ENCODE results near the gene TSSK3.

The TSSK3 gene

GRCh38 chr1:32335535-32335789 is 26.9 kb upstream of the TSSK3 start:
- H3K9me3 ChIP-seq (ENCODE audit: control insufficient read depth, low read length) = no peaks in the 10 kb centered on the region
- H3K4me1 ChIP-seq = no peaks in the 10 kb centered on the region
- peak overlapping the region; percentile 3 for H3K4me3 ChIP-seq (ENCODE audit: low read depth, low read length)
- no peaks in the 10 kb centered on the region for H3K79me2 ChIP-seq
- H3K36me3 ChIP-seq (ENCODE audit: control insufficient read depth, insufficient read depth, low read length) = no peaks in the 10 kb centered on the region
- H3K4me2 ChIP-seq (ENCODE audit: low read length) = no peak overlapping the region
- H3K27me3 ChIP-seq (ENCODE audit: control insufficient read depth, insufficient read depth, low read length) = no peaks in the 10 kb centered on the region
- H3K27ac ChIP-seq = no peak overlapping the region
- no peak overlapping the region for H3K9ac ChIP-seq
- TF ChIP-seq CTCF (IDR thresholded peaks at IDR 0.05) = no peak
- H2AFZ ChIP-seq = no peak overlapping the region

- H3K79me2 ChIP-seq = no peaks in the 10 kb centered on the region
- no peak within 1 kb of the TSS for H3K9ac ChIP-seq
- H3K9me3 ChIP-seq (ENCODE audit: control insufficient read depth, low read length) = no peaks in the 10 kb centered on the region
- H2AFZ ChIP-seq = peak within 1 kb of the TSS; percentile 50
- H3K4me1 ChIP-seq = no peaks in the 10 kb centered on the region
- no peaks in the 10 kb centered on the region for H3K27me3 ChIP-seq (ENCODE audit: control insufficient read depth, insufficient read depth, low read length)
- peak within 1 kb of the TSS; percentile 58 for H3K4me2 ChIP-seq (ENCODE audit: low read length)
- no peaks in the 10 kb centered on the region for H3K36me3 ChIP-seq (ENCODE audit: control insufficient read depth, insufficient read depth, low read length)
- TF ChIP-seq CTCF (IDR thresholded peaks at IDR 0.05) = no peak
- H3K27ac ChIP-seq = no peak within 1 kb of the TSS
- H3K4me3 ChIP-seq (ENCODE audit: low read depth, low read length) = peak within 1 kb of the TSS; percentile 31
Measured at GRCh38 chr1:32335790-32336590, 26.3 kb upstream of the TSSK3 start, which contains the start of gene MARCKSL1. TSS of gene MARCKSL1 (minus strand) at chr1:32336233. CDS start at chr1:32336033, 200 bp downstream.

GRCh38 chr1:32336591-32336932 is 25.8 kb upstream of the TSSK3 start:
- TF ChIP-seq CTCF (IDR thresholded peaks at IDR 0.05) = no peak
- Histone ChIP-seq H3K36me3 (ENCODE audit: control insufficient read depth, insufficient read depth, low read length) (no peaks in the 10 kb centered on the region), H3K4me3 (ENCODE audit: low read depth, low read length) (no peak overlapping the region), H3K27me3 (ENCODE audit: control insufficient read depth, insufficient read depth, low read length) (no peaks in the 10 kb centered on the region), H3K9ac (no peak overlapping the region), H3K27ac (no peak overlapping the region), H3K4me1 (no peaks in the 10 kb centered on the region), H3K4me2 (ENCODE audit: low read length) (no peak overlapping the region), H3K79me2 (no peaks in the 10 kb centered on the region), H2AFZ (no peak overlapping the region), H3K9me3 (ENCODE audit: control insufficient read depth, low read length) (no peaks in the 10 kb centered on the region)

- Histone ChIP-seq H3K27ac (no peak overlapping the region), H3K4me3 (ENCODE audit: low read depth, low read length) (no peak overlapping the region), H3K79me2 (no peaks in the 10 kb centered on the region), H3K4me1 (no peaks in the 10 kb centered on the region), H3K9me3 (ENCODE audit: control insufficient read depth, low read length) (no peaks in the 10 kb centered on the region), H2AFZ (no peak overlapping the region), H3K36me3 (ENCODE audit: control insufficient read depth, insufficient read depth, low read length) (no peaks in the 10 kb centered on the region), H3K27me3 (ENCODE audit: control insufficient read depth, insufficient read depth, low read length) (no peaks in the 10 kb centered on the region), H3K4me2 (ENCODE audit: low read length) (no peak overlapping the region), H3K9ac (no peak overlapping the region)
- no peak for TF ChIP-seq CTCF (IDR thresholded peaks at IDR 0.05)
Measured at GRCh38 chr1:32336963-32337675, 25.2 kb upstream of the TSSK3 start.

Data from parathyroid adenoma (tissue), 2 donors.